A673 (cell line): ENCODE measurements around the gene DACT3.

Experiments used
- CTCF ChIP-seq: fragments of 300-800, 200-600 bp; sonication (generic); conservative IDR thresholded peaks from 2 replicates; pipeline ENCODE4 v1.5.1; 2017; ENCODE audit warnings: low read depth, mild to moderate bottlenecking, antibody characterized with exemption, low read length, moderate library complexity, mixed read lengths
- EZH2 ChIP-seq: fragments of 200-600 bp; sonication (generic); IDR thresholded peaks from 2 replicates; pipeline ENCODE4 v1.6.1; 2017; ENCODE audit warnings: borderline replicate concordance, low read depth, mild to moderate bottlenecking, mixed read lengths, antibody characterized with exemption, low read length; ENCODE audit not compliant: poor library complexity, severe bottlenecking

DNA sequence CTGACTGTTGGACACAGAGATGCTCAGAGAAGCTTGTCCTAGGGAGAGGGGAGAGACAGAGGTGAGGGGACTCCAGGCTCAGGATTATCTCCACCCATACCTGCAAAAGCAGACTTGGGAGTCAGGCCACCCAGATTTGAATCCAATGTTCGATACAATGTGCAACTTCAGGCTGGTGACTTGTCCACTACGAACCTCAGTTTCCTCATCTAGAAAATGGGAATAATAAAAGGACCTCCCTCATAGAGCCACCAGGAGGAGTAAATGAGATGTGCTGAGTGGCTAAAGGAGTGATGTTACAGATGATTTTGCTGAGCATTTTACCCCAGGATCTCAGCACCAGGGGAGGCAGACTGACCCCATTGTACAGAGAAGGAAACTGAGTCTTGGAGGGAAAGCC, 31.0 kb upstream of the DACT3 start:
- TF ChIP-seq CTCF, result no peak
- no peak for TF ChIP-seq EZH2
